ENCODE measurements around the gene AP5B1.

The AP5B1 gene

DNA sequence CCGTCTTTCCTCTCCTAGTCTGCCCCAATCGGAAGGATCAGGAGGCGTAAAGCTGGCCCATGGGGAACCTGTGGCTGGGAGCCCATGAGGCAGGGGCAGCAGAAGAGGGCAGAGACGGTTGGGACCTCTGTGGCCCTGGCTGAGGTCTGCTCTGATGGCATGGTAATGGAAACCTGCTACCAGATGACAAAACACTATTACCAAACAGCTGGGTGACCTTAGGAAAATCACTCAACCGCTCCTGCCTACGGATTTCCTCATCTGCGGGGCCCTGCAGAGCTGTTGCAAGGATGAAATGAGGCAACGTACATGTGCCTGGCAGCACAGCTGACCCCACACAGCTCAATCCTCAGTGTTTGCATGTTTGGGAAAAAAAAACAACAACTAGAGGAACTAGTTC is 4.6 kb downstream of the AP5B1 start:
- TF ChIP-seq FOXP2 (optimal IDR thresholded peaks at IDR 0.05; ENCODE audit: borderline replicate concordance, extremely low read depth, extremely low read length, insufficient read depth), result no peak
- TF ChIP-seq POLR2AphosphoS5 (IDR thresholded peaks at IDR 0.05; ENCODE audit: low read depth, low read length), result no peak
- TF ChIP-seq SIN3A (IDR thresholded peaks at IDR 0.05; ENCODE audit: borderline replicate concordance, insufficient read depth, low read length), result no peak
- TF ChIP-seq REST (IDR thresholded peaks at IDR 0.05; ENCODE audit: insufficient read depth in 1 of 2, low read depth in 2 of 2, low read length in 2 of 2), result no peak
- no peak for TF ChIP-seq TAF1 (IDR thresholded peaks at IDR 0.05; ENCODE audit: borderline replicate concordance, insufficient read depth, low read length)

GRCh38 chr11:65774525-65775306 is 6.1 kb downstream of the AP5B1 start:
- no peak for TF ChIP-seq REST (IDR thresholded peaks at IDR 0.05; ENCODE audit: insufficient read depth in 1 of 2, low read depth in 2 of 2, low read length in 2 of 2)
- no peak for TF ChIP-seq TAF1 (IDR thresholded peaks at IDR 0.05; ENCODE audit: borderline replicate concordance, insufficient read depth, low read length)
- TF ChIP-seq SIN3A (IDR thresholded peaks at IDR 0.05; ENCODE audit: borderline replicate concordance, insufficient read depth, low read length), result no peak
- TF ChIP-seq FOXP2 (optimal IDR thresholded peaks at IDR 0.05; ENCODE audit: borderline replicate concordance, extremely low read depth, extremely low read length, insufficient read depth), result no peak

GRCh38 chr11:65773784-65774411 is 6.9 kb downstream of the AP5B1 start:
- no peak for TF ChIP-seq TAF1 (IDR thresholded peaks at IDR 0.05; ENCODE audit: borderline replicate concordance, insufficient read depth, low read length)
- no peak for TF ChIP-seq REST (IDR thresholded peaks at IDR 0.05; ENCODE audit: insufficient read depth in 1 of 2, low read depth in 2 of 2, low read length in 2 of 2)
- TF ChIP-seq SIN3A (IDR thresholded peaks at IDR 0.05; ENCODE audit: borderline replicate concordance, insufficient read depth, low read length), result no peak
- no peak for TF ChIP-seq POLR2AphosphoS5 (IDR thresholded peaks at IDR 0.05; ENCODE audit: low read depth, low read length)
- no peak for TF ChIP-seq FOXP2 (optimal IDR thresholded peaks at IDR 0.05; ENCODE audit: borderline replicate concordance, extremely low read depth, extremely low read length, insufficient read depth)

- TF ChIP-seq SIN3A (IDR thresholded peaks at IDR 0.05; ENCODE audit: borderline replicate concordance, insufficient read depth, low read length), result no peak
- no peak for TF ChIP-seq TAF1 (IDR thresholded peaks at IDR 0.05; ENCODE audit: borderline replicate concordance, insufficient read depth, low read length)
- TF ChIP-seq FOXP2 (optimal IDR thresholded peaks at IDR 0.05; ENCODE audit: borderline replicate concordance, extremely low read depth, extremely low read length, insufficient read depth), result no peak
- no peak for TF ChIP-seq REST (IDR thresholded peaks at IDR 0.05; ENCODE audit: insufficient read depth in 1 of 2, low read depth in 2 of 2, low read length in 2 of 2)
- TF ChIP-seq POLR2AphosphoS5 (IDR thresholded peaks at IDR 0.05; ENCODE audit: low read depth, low read length), result no peak
These were observed 9.1 kb downstream of the AP5B1 start for GRCh38 chr11:65771589-65772112.

All from PFSK-1 (cell line).